Measurements from ENCODE around the gene ARFIP1.

The ARFIP1 gene

DNA sequence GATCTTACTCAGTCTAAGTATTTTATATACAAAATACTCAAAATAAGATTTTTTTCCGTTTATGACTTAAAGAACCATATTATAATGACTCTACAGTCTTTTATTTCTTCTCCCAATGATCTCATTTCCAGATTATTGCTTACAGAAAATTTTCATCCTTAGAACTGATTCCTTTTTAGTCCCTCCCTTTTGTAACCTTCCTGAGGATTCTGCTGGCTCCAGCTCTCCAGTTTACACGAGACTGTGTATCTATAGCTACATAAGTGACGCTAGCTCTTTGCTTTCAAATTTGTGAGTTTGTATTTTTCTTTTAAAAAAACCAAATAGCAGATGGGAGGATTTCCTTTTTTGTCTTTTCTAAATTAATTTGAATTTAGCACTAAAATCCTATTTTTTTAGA lies 180.3 kb downstream of the ARFIP1 start:
- DNase-seq (ENCODE audit: low read depth, low spot score) = no peak

DNA sequence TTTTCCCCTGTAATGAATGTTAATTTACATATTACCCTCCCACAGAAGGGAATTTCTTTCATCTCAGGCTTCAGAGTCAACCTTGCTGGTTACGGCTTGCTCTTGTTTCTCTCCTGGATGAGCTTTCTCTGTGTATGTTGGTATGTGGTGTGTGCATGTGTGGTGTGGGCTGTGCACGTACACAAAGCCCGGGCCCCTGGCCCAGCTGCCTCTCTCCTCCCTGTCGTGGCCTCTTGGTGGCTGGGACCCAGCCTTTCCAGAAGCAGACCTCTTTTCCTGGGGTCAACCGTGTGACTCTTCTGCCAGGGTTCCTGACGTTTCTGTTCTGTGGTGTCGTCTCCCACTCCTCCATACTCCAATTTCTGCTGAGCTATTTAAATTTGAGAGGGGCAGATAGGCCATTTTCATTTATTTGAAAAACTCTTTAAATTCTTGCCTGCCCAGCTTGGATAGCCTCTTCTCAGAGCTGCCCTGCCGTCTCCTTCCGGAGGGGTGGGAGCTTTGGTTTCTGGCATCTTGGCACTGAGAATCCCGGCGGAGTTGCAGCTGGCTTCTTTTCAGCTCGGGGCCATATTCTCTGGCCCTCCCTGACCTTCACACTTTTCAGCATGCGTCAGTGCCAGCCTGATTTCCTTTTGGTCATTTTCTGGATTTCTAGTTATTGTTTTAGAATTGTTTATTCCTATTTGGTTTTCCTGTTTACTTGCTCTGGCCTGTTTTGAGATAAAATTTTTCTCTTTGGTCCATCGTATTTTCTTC lies 181.4 kb downstream of the ARFIP1 start:
- DNase-seq (ENCODE audit: low read depth, low spot score) = no peak

DNA sequence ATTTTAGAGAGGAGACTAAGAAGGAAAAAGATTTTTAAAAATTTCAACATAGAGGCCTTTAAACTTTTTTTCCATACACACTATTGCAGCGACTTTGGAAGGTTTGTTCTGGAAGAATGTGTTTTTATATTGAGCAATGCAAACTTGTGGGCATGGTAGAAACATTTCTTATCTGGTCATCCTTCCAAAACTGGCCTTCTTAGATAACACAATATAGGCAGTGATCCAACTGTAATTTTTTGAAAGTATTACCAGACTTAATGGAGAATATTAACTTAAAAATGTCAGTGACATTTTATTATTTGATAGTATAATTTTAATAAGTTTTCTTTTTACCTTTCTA lies 182.0 kb downstream of the ARFIP1 start:
- DNase-seq (ENCODE audit: low read depth, low spot score) = no peak

Measured in astrocyte of the hippocampus (primary cell).